Stimulated activated CD8-positive, alpha-beta memory T cell treated with anti-CD3 and anti-CD28 coated beads, Interleukin-15, amount 100 ng/mL, for 48 hours (primary cell): ENCODE data around the gene RIMBP2.
"Not testable (repeated sequence)": the region's sequence is repeated elsewhere in the genome, so short reads cannot be mapped to it uniquely, and the experiment has no call there.

Source experiments
- DNase-seq, 2 donors: peaks; one replicate each; pipeline ENCODE4 v3.0.0-alpha.2; 2020; ENCODE audit warnings: low read depth in 2 of 2

RIMBP2 gene

DNA sequence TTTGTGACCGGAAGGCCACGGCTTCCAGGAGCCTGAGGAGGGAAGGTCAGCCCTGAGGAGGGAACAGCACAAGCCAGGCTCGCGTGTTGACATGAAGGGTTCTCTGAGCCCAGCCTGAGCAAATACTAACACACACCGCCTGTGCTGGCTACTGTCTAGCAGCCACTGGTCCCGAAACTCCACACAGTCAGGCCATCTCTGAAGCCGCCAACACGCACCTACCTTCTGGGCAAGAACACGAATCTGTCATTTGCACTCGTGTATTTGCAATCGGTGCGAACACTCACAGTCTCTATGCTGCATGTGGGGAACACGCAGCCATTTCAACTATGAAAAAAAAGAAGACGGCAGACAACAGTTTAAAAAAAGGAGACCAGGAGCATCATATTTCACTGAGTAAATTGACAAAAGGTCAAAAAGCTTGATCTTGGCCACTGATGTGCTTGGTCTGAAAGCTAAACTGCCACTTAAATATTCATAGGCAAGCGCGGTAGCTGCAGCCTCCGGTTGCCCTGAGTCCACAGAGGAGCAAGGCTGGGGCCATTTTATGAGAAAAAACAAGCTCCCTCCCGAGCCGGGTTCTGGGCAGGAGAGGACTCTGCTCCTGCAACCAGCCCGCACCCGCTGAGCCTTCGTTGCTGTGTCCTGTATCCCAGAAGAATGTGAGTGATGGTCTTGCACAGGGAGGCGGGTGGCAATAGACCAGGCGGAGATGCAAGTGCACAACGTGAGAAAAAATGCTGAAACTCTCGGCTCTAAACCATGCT lies 57.8 kb downstream of the RIMBP2 start:
- DNase-seq, result no peak

GRCh38 chr12:130656411-130656810 lies 59.7 kb downstream of the RIMBP2 start:
- DNase-seq, result no peak

DNA sequence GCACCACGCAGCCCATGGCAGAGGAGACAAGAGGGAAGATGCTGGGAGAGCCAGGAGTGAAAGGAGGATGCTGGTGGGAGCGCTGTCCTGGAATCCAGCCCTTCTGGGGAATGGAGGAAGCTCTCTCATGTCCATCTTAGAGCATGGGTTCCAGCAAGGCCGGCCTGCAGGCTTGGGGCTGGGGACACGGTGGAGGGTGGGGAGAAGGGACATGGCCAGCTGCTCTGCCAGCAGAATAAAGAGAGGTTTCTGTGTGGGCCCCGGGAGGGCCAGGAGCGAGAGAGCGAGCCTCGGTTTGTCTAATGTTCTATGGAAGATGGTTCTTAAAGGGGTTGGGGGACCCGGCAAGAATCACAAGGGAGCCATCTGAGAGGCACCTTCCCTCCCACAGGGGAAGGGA lies 60.2 kb downstream of the RIMBP2 start:
- no peak for DNase-seq

DNA sequence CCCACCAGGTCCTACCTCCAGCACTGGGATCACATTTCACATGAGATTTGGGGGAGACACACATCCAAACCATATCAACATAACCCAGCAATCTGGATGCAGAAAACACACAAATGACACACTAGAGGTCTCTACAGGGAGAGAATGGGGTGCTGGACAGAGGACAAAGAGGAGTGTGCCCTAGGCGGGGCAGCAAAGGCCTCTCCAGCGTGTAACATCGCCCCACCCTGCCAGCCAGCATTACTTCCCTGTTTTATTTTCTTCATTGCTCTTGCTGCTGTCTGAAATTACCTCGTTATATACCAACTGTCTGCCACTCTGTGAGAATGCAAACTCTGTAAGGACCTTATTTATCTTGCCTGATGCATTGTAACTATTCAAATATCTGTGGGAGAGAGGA lies 61.1 kb downstream of the RIMBP2 start:
- no peak for DNase-seq

DNA sequence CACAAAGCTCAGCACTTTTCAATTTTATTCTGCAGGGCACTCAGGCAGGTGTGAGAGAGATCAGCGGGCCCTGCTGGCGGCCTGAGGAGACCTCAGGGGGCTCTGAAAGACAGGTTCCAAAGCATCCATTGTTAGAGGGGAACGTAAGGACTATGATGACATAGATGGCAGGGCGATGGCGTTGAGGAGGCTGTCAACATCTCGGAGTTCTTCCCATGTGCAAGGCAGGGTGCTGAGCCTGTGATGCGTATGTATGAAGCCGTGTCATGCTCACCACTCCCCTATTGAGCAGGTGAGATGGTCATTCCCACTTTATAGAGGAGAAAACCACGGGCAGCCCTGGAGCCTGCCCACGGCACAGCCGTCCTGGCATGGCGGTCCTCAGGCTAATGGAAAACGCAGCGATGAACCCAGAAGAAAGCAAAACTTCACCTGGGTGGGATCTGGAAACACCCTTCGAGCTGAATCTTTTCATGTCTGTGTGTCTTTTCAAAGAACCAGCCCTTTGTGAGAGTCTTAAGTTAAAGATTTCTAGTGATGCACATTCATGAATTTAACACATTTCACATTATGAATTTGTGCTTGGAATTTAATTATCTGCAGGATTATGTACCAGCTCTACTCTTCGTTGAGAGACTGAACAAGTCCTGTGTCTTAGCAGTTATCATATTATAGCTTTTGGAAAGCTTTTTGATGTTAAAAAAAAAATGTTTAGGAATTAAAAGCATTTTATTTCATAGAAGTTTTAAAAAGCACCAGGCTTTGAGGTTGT lies 64.7 kb downstream of the RIMBP2 start:
- DNase-seq, result no peak

DNA sequence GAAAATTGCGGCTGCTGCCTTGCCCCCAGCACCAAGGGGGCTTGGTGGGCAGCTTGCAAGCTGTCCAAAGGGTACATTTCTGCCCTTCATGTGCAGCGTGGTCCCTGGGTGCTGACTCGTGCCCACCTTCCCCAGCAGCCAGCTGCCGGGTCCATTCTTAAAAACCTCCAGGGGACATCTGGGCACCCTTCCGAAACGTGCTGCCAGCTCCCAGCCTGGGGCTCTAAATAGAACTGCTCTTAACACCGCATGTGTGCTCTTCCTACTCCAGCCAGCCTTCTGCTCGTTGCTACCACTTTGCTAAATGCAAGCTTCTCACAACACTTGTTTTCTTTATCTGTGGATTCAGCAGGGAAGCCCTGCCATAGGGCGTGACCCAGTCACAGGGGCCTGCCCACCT lies 66.0 kb downstream of the RIMBP2 start:
- no peak for DNase-seq

GRCh38 chr12:130649101-130650045 lies 66.7 kb downstream of the RIMBP2 start:
- DNase-seq, result no peak

DNA sequence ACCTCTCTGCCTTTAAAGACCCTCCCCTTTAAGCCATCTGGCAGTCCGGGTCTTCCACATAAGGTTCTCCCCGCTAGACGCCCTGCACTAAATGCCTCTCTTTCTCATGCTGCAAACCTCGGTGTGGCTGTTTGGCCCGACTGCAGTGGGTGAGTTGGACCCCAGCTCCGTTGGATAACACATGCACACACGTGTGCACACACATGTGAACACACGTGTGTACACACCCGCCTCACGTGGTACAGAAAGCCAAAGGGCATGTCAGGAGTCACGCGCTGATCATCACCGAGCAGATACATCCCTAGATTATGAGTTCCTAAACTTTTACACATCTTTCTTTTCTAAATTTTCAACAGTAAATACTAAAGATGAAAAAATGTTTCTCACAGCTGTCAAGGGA lies 68.3 kb downstream of the RIMBP2 start:
- DNase-seq, result no peak

GRCh38 chr12:130646716-130647370 lies 69.3 kb downstream of the RIMBP2 start:
- no peak for DNase-seq

DNA sequence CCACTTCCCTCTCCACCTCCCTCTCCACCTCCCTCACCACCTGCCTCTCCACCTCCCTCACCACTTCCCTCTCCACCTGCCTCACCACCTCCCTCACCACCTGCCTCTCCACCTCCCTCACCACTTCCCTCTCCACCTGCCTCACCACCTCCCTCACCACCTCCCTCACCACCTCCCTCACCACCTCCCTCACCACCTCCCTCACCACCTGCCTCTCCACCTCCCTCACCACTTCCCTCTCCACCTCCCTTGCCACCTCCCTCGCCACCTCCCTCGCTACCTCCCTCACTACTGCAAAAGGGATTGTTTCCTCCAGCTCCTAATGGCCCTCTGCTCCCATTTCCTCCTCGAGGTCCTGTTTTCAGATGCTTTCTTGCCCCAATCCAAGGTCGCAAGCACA lies 69.9 kb downstream of the RIMBP2 start:
- not testable (repeated sequence) for DNase-seq

DNA sequence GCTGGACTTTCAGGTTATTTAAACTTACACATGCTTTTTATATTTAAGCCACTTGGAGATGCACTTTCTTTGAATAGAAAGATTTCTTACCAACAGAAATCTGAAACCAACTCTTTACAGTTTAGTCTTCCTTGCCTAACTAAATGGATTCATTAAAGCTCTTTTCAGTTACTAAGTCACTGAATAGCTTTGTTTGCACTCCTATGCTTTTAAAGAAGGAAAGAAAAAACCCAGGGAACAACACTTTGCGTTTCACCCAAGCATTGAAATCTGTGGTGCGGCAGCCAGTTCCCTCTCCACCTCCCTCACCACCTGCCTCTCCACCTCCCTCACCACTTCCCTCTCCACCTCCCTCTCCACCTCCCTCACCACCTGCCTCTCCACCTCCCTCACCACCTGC lies 70.3 kb downstream of the RIMBP2 start:
- DNase-seq, result no peak

DNA sequence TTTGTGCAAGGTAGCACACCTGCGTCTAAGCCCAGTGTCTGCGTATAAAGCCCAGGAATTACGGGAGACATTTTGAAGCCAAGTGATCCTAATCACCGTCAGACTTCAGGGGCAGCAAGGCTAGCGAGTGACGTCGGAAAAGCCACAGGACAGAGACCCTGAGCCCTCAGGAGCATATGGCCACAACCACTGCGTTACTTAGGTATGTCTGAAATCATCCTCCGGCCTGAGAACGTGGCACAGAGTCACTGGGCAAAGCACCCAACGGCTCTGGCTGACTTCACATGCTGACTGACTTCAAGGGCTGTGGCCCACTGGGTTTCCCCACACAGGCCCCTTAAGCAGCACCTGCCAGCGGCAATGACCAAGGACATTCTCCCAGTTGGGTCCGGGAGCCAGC lies 71.5 kb downstream of the RIMBP2 start:
- no peak for DNase-seq

- no peak for DNase-seq
Observed at GRCh38 chr12:130644146-130644545, 72.0 kb downstream of the RIMBP2 start.

GRCh38 chr12:130642856-130643255 lies 73.2 kb downstream of the RIMBP2 start:
- no peak for DNase-seq

- no peak for DNase-seq
Observed at GRCh38 chr12:130641533-130642184, 74.4 kb downstream of the RIMBP2 start.

- no peak for DNase-seq
Observed at GRCh38 chr12:130640901-130641300, 75.2 kb downstream of the RIMBP2 start.

DNA sequence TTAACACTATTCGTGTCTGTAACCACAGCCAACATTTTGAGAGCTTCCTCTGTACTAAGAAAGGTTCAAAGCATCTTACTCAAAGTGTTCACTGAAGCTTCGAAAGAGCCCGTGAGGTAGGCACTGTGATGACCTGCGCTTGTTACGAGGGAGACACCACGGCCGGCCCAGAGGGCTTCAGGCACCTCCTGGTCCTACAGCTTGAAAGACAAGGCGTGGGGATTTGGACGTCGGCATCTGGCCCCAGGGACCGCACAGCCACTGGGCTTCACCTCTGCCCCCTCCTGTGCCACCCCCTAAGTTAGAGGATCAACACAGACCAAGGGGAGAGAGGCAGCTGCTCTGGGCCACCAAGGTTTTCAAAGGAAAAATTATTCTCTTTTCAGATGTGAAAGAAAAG lies 75.6 kb downstream of the RIMBP2 start:
- DNase-seq, result no peak

GRCh38 chr12:130639476-130640424 lies 76.3 kb downstream of the RIMBP2 start:
- no peak for DNase-seq

DNA sequence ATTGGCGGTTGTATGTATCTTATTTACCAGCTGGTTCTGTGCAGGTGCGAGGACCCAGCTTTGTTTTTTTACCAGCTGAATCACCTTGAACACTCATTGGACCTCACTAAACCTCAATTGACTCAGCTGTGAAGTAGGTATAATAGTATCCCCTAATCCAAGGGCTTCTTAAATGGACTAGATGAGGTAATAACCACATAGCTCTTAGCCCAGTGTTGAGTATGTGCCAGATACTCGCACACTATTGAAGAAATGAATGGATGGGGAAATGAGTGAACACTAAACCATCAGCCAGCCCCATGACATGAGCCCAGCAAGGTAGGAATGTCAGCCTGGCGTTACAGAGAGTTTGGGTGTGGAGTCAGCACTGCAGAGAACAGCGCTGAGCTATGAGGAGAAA lies 79.7 kb downstream of the RIMBP2 start:
- DNase-seq, result no peak

DNA sequence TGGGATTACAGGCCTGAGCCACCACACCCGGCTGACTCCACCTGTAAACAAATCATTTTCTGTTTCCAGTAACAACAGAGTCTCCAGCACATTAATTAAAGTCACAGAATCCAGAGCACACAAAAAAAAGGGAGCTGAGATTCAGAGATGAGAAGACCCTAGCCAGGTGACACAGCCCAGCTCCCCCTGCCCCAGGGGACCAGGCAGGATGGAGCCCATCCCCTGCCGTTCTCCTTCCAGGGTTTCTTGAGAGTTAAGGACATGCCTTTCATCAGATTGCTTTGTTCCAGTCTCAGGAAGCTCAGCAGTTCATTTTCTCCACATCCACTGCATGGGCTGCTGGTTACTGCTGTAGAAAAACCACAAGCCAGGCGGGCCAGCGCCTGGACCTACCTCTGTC lies 81.2 kb downstream of the RIMBP2 start:
- no peak for DNase-seq
